Esophagus muscularis mucosa (tissue), 4 donors: ENCODE results near the gene ERAS. TPM values are rescaled to one million over a fixed set of nuclear protein-coding genes. Genes with fewer than 3 reads are reported as not detected.

Experiments used
- DNase-seq: peaks from one replicate; pipeline ENCODE4 v3.0.0-alpha.2; 2017; ENCODE audit errors: extremely low spot score
- H3K27ac ChIP-seq, 4 donors: fragments of 200-600 bp; sonication (generic); replicated peaks in 1 of 4; 1 replicate in 3 of 4; 2 replicates in 1 of 4; pipeline ENCODE4 v1.5.1; 2016 to 2019; ENCODE audit warnings: mild to moderate bottlenecking in 1 of 4
- H3K27me3 ChIP-seq, 4 donors: fragments of 200-600 bp; sonication (generic); one replicate each; pipeline versions ENCODE4 v1.5.1 to v1.6.0; 2016 to 2019
- H3K36me3 ChIP-seq, 4 donors: fragments of 200-600 bp; sonication (generic); one replicate each; pipeline ENCODE4 v1.5.1; 2016 to 2019
- H3K4me1 ChIP-seq, 4 donors: fragments of 200-600 bp; sonication (generic); one replicate each; pipeline ENCODE4 v1.5.1; 2016 to 2019
- H3K4me3 ChIP-seq, 4 donors: fragments of 200-600 bp; sonication (generic); 1 replicate in 2 of 4; 2 replicates in 2 of 4; pipeline ENCODE4 v1.5.1; 2016 to 2019; ENCODE audit warnings: mild to moderate bottlenecking in 4 of 4, moderate library complexity in 1 of 4
- H3K9me3 ChIP-seq, 4 donors: fragments of 200-600 bp; sonication (generic); 1 replicate in 3 of 4; 2 replicates in 1 of 4; pipeline ENCODE4 v1.5.1; 2016 to 2019
- CTCF ChIP-seq, 3 experiments: fragments of 200-600 bp in 2 of 3; fragments of 450-650 bp in 1 of 3; sonication (generic) in 2 of 3; IDR thresholded peaks; one replicate each; pipeline ENCODE4 v1.5.1; 2017 to 2019; ENCODE audit warnings: antibody characterized with exemption in 3 of 3, mild to moderate bottlenecking in 2 of 3, moderate library complexity in 1 of 3
- EP300 ChIP-seq: sonication (generic); formaldehyde crosslinking; IDR thresholded peaks from one replicate; pipeline ENCODE4 v1.6.1; 2017; ENCODE audit warnings: antibody characterized with exemption
- POLR2A ChIP-seq: fragments of 450-650 bp; IDR thresholded peaks from one replicate; pipeline ENCODE4 v1.6.1; 2017; ENCODE audit warnings: antibody characterized with exemption, moderate library complexity, mild to moderate bottlenecking, low read depth
- POLR2AphosphoS5 ChIP-seq, 2 donors: sonication (generic); formaldehyde crosslinking; IDR thresholded peaks; one replicate each; pipeline ENCODE4 v1.6.1; 2017; ENCODE audit warnings: antibody characterized with exemption in 2 of 2
- WGBS: methylation state at CpG from one replicate; pipeline ENCODE4 v1.1.5; 2018; 5-methylcytosine and 5-hydroxymethylcytosine counted together
- intact Hi-C: fragments of 100-400 bp; cut with DNase I; formaldehyde crosslinking; loops from one replicate; pipeline ENCODE4 v1.15.1; 2023
- total RNA-seq, 4 donors: library from RNA; depleted of rRNA; stranded (reverse); fragments of >200 nt; gene quantifications; one replicate each; pipeline versions ENCODE4 v1.1.0 to v1.2.1, GENCODE V29; 2016

Gene ERAS
- total RNA-seq, 4 donors from 2014 or later, result not detected

DNA sequence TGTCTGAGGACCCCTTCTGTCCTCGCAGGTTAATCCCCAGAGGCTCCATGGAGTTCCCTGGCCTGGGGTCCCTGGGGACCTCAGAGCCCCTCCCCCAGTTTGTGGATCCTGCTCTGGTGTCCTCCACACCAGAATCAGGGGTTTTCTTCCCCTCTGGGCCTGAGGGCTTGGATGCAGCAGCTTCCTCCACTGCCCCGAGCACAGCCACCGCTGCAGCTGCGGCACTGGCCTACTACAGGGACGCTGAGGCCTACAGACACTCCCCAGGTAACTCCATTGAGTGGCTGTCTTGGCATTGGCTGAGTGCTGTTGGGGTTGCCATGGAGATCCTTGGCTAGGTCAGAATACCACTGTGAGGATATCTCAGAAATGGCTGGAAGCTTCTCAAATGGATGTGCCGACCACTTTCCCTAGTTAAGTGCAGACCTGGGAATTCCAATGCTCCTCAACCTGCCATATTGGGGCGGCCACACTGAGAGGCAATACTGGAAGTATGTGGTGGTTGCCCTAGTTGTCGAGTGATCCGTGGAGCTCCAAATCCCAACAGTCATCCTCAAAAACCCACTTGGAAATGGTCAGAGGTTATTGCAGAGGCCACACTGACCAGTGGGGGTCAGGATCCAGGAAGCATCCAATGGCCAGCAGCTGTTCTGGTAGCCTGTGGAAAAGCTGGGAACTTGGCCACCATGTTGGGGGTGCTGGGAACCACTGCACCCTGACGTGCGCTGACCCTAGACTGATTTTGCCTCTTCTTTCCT, 35.1 kb upstream of the ERAS start:
- DNase-seq, result no peak
- TF ChIP-seq POLR2AphosphoS5 (IDR thresholded peaks at IDR 0.05), result no peak
- no peak for TF ChIP-seq EP300
- TF ChIP-seq CTCF (IDR thresholded peaks at IDR 0.05), result no peak
- TF ChIP-seq POLR2A, result no peak
- Histone ChIP-seq H3K9me3 (no peaks in the 10 kb centered on the region), H3K27ac (no peak overlapping the region), H3K4me1 (no peaks in the 10 kb centered on the region), H3K36me3 (no peaks in the 10 kb centered on the region), H3K27me3 (peaks cover 0 to 13% (median 4%) of the 10 kb centered on the region in 4 donors), H3K4me3 (no peak overlapping the region)
- WGBS, result 73% methylated on average over 7 of the region's 11 CpGs
- intact Hi-C loops, result loop anchor here (10.0 kb wide), 1 partner anchor 146 kb away; no protein-coding TSS in a partner anchor

- intact Hi-C loops, result loop anchor here (10.0 kb wide), 1 partner anchor 147 kb away; no protein-coding TSS in a partner anchor
- Histone ChIP-seq H3K36me3 (no peaks in the 10 kb centered on the region), H3K27me3 (peaks cover 0 to 7% (median 3%) of the 10 kb centered on the region in 4 donors), H3K9me3 (no peaks in the 10 kb centered on the region), H3K4me3 (no peak overlapping the region), H3K4me1 (no peaks in the 10 kb centered on the region), H3K27ac (no peak overlapping the region)
- no peak for DNase-seq
- 71% methylated on average over 7 of the region's 7 CpGs for WGBS
- TF ChIP-seq EP300 (no peak), POLR2A (no peak), POLR2AphosphoS5 (IDR thresholded peaks at IDR 0.05) (no peak), CTCF (IDR thresholded peaks at IDR 0.05) (no peak)
Measured at GRCh38 chrX:48792219-48792618, 34.1 kb upstream of the ERAS start.

DNA sequence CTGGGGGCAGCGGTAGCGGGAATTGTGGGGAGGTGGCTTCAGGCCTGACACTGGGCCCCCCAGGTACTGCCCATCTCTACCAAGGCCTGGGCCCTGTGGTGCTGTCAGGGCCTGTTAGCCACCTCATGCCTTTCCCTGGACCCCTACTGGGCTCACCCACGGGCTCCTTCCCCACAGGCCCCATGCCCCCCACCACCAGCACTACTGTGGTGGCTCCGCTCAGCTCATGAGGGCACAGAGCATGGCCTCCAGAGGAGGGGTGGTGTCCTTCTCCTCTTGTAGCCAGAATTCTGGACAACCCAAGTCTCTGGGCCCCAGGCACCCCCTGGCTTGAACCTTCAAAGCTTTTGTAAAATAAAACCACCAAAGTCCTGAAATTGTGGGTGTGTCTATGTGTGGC, 32.4 kb upstream of the ERAS start:
- H3K4me3 ChIP-seq, result no peak overlapping the region
- no peak overlapping the region for H3K27ac ChIP-seq
- WGBS, result 100% methylated on average over 2 of the region's 4 CpGs
- no peak for DNase-seq
- H3K27me3 ChIP-seq, result peaks cover 0 to 7% (median 0%) of the 10 kb centered on the region in 4 donors
- no peaks in the 10 kb centered on the region for H3K36me3 ChIP-seq
- intact Hi-C loops, result loop anchor here (10.0 kb wide), 1 partner anchor 149 kb away; no protein-coding TSS in a partner anchor
- TF ChIP-seq CTCF (IDR thresholded peaks at IDR 0.05), result no peak
- TF ChIP-seq POLR2A, result no peak
- no peak for TF ChIP-seq POLR2AphosphoS5 (IDR thresholded peaks at IDR 0.05)
- no peak for TF ChIP-seq EP300
- no peaks in the 10 kb centered on the region for H3K4me1 ChIP-seq
- no peaks in the 10 kb centered on the region for H3K9me3 ChIP-seq

DNA sequence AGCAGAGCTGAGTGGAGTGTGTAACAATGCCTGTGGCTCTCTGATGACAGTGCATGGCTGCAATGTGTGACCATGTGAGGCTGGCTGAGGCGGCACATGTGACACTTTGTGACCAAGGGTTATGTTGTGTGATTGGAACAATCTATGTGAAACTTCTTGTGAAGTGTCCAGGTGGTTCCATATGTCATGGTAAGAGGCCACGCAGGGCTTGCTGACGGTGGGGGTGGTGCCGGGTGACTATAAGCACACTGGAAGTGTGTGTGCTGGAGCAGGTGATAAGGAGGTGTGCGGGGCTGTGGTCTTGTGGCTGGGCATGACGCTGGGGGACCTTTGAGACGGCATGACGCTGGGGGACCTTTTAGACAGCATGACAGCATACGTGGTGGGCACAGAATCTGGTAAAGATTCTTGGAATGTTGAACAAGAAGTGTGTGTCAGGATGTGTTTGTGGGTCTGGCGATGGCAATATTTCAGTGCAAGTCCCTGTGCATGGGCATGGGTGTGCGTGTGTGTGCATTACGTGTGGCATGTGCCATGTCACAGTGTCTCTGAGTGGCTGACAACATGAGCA, 31.9 kb upstream of the ERAS start:
- Histone ChIP-seq H3K4me3 (no peak overlapping the region), H3K27me3 (peaks cover 0 to 7% (median 0%) of the 10 kb centered on the region in 4 donors), H3K9me3 (no peaks in the 10 kb centered on the region), H3K4me1 (no peaks in the 10 kb centered on the region), H3K36me3 (no peaks in the 10 kb centered on the region), H3K27ac (no peak overlapping the region)
- TF ChIP-seq EP300 (no peak), CTCF (IDR thresholded peaks at IDR 0.05) (no peak), POLR2A (no peak), POLR2AphosphoS5 (IDR thresholded peaks at IDR 0.05) (no peak)
- 78% methylated on average over 12 of the region's 12 CpGs for WGBS
- DNase-seq, result no peak
- intact Hi-C loops, result loop anchor here (10.0 kb wide), 1 partner anchor 150 kb away; no protein-coding TSS in a partner anchor
